ENCODE data around the gene NOL11.
"Not testable (repeated sequence)": the region's sequence is repeated elsewhere in the genome, so short reads cannot be mapped to it uniquely, and the experiment has no call there.

NOL11 gene

GRCh38 chr17:67754001-67754400 is 36.3 kb downstream of the NOL11 start:
- DNase-seq (ENCODE audit: low read depth, low spot score): no peak

- DNase-seq (ENCODE audit: low read depth, low spot score): not testable (repeated sequence)
These were observed 37.0 kb downstream of the NOL11 start for GRCh38 chr17:67754686-67755085.

- DNase-seq (ENCODE audit: low read depth, low spot score): not testable (repeated sequence)
These were observed 39.0 kb downstream of the NOL11 start for GRCh38 chr17:67756766-67757165.

GRCh38 chr17:67759355-67760171 is 41.8 kb downstream of the NOL11 start:
- peak; percentile 20 for DNase-seq (ENCODE audit: low read depth, low spot score)

- DNase-seq (ENCODE audit: low read depth, low spot score): no peak
These were observed 47.9 kb downstream of the NOL11 start for GRCh38 chr17:67765623-67766022.

GRCh38 chr17:67769231-67769630 is 51.5 kb downstream of the NOL11 start:
- DNase-seq (ENCODE audit: low read depth, low spot score): no peak

- no peak for DNase-seq (ENCODE audit: low read depth, low spot score)
These were observed 52.8 kb downstream of the NOL11 start for GRCh38 chr17:67770539-67770938.

- no peak for DNase-seq (ENCODE audit: low read depth, low spot score)
These were observed 54.9 kb downstream of the NOL11 start for GRCh38 chr17:67772679-67773078.

- no peak for DNase-seq (ENCODE audit: low read depth, low spot score)
These were observed 55.5 kb downstream of the NOL11 start for GRCh38 chr17:67773246-67773645.

- peak; percentile 69 for DNase-seq (ENCODE audit: low read depth, low spot score)
These were observed 61.4 kb downstream of the NOL11 start for GRCh38 chr17:67779098-67779672.

- no peak for DNase-seq (ENCODE audit: low read depth, low spot score)
These were observed 66.8 kb downstream of the NOL11 start for GRCh38 chr17:67784364-67785121.

- DNase-seq (ENCODE audit: low read depth, low spot score): no peak
These were observed 67.4 kb downstream of the NOL11 start for GRCh38 chr17:67785122-67785477.

- DNase-seq (ENCODE audit: low read depth, low spot score): no peak
These were observed 67.8 kb downstream of the NOL11 start for GRCh38 chr17:67785504-67785903.

Measured in astrocyte of the hippocampus (primary cell).